GM23338 (cell line): ENCODE data around the gene NDUFA3. TPM values are rescaled to one million over a fixed set of nuclear protein-coding genes. Genes with fewer than 3 reads are reported as not detected.

ENCODE experiments used
- ATAC-seq: fragments of 200-7000 bp; cut with Tn5 transposase; 3 replicates; pipeline ENCODE4 v1.9.1; 2020
- DNase-seq: peaks from one replicate; pipeline ENCODE4 v3.0.0-alpha.2; 2015; ENCODE audit warnings: low spot score
- H2AFZ ChIP-seq: fragments of 200-600 bp; sonication (generic); 2 replicates; pipeline ENCODE4 v1.8.0; 2016; ENCODE audit warnings: antibody characterized with exemption, mild to moderate bottlenecking, moderate library complexity
- H3F3A ChIP-seq: fragments of 200-600 bp; sonication (generic); replicated peaks from 2 replicates; pipeline ENCODE4 v1.8.0; 2017; ENCODE audit warnings: antibody characterized with exemption, mixed run types, low read depth
- H3K27ac ChIP-seq: fragments of 200-600 bp; sonication (generic); 2 replicates; pipeline ENCODE4 v1.6.1; 2016; ENCODE audit warnings: low read depth
- H3K27me3 ChIP-seq: fragments of 200-600 bp; sonication (generic); 2 replicates; pipeline ENCODE4 v1.8.0; 2016; ENCODE audit warnings: mild to moderate bottlenecking, mixed run types, moderate library complexity; ENCODE audit not compliant: insufficient read depth
- H3K36me3 ChIP-seq: fragments of 200-600 bp; sonication (generic); 2 replicates; pipeline ENCODE4 v1.8.0; 2016; ENCODE audit warnings: mild to moderate bottlenecking; ENCODE audit not compliant: insufficient read depth
- H3K4me1 ChIP-seq: fragments of 200-600 bp; sonication (generic); 2 replicates; pipeline ENCODE4 v1.8.0; 2016; ENCODE audit warnings: mild to moderate bottlenecking, moderate library complexity; ENCODE audit not compliant: insufficient read depth
- H3K4me2 ChIP-seq: fragments of 200-600 bp; sonication (generic); 2 replicates; pipeline ENCODE4 v1.7.1; 2017; ENCODE audit warnings: mixed run types
- H3K4me3 ChIP-seq: fragments of 200-600 bp; sonication (generic); 2 replicates; pipeline ENCODE4 v1.6.1; 2016; ENCODE audit warnings: mixed run types
- H3K79me2 ChIP-seq: fragments of 200-600 bp; sonication (generic); replicated peaks from 2 replicates; pipeline ENCODE4 v1.8.0; 2017; ENCODE audit warnings: mild to moderate bottlenecking; ENCODE audit not compliant: insufficient read depth
- H3K9me2 ChIP-seq: fragments of 200-600 bp; sonication (generic); 2 replicates; pipeline ENCODE4 v1.8.0; 2017; ENCODE audit not compliant: insufficient read depth
- H4K20me1 ChIP-seq: fragments of 200-600 bp; sonication (generic); replicated peaks from 2 replicates; pipeline ENCODE4 v1.8.0; 2017; ENCODE audit warnings: mild to moderate bottlenecking; ENCODE audit not compliant: insufficient read depth
- H3K27ac Mint-ChIP-seq: 2 replicates; pipeline ENCODE4 v1.8.0; 2020; ENCODE audit warnings: inconsistent platforms, mild to moderate bottlenecking, moderate library complexity, mixed read lengths
- H3K27me3 Mint-ChIP-seq: 3 replicates; pipeline ENCODE4 v1.8.0; 2022; ENCODE audit warnings: low read depth, mild to moderate bottlenecking, moderate library complexity, mixed read lengths, inconsistent platforms; ENCODE audit not compliant: insufficient read depth, poor library complexity
- H3K36me3 Mint-ChIP-seq: 3 replicates; pipeline ENCODE4 v1.8.0; 2021; ENCODE audit warnings: low read depth, mild to moderate bottlenecking, inconsistent platforms, moderate library complexity, mixed read lengths
- H3K4me1 Mint-ChIP-seq: 3 replicates; pipeline ENCODE4 v1.8.0; 2020; ENCODE audit warnings: mild to moderate bottlenecking, inconsistent platforms, mixed read lengths
- H3K4me3 Mint-ChIP-seq: 3 replicates; pipeline ENCODE4 v1.8.0; 2021; ENCODE audit warnings: moderate library complexity, mild to moderate bottlenecking, inconsistent platforms, mixed read lengths
- H3K9me3 Mint-ChIP-seq: 3 replicates; pipeline ENCODE4 v1.8.0; 2020; ENCODE audit warnings: moderate library complexity, mild to moderate bottlenecking, inconsistent platforms, mixed read lengths
- CREB1 ChIP-seq: fragments of 250-450 bp; sonication (Bioruptor Pico); IDR thresholded peaks from 2 replicates; pipeline ENCODE4 v1.5.0; 2020; ENCODE audit warnings: low read depth, mild to moderate bottlenecking, moderate library complexity
- EZH2 ChIP-seq: fragments of 200-600 bp; sonication (generic); IDR thresholded peaks from one replicate; pipeline ENCODE4 v1.8.0; 2017; ENCODE audit warnings: antibody characterized with exemption, mild to moderate bottlenecking, low read depth; ENCODE audit not compliant: unreplicated experiment
- JUNB ChIP-seq: IDR thresholded peaks from one replicate; pipeline ENCODE4 v1.6.1; 2016; ENCODE audit warnings: antibody characterized with exemption; ENCODE audit not compliant: unreplicated experiment
- NANOG ChIP-seq: IDR thresholded peaks from 2 replicates; pipeline ENCODE4 v1.6.1; 2016; ENCODE audit warnings: antibody characterized with exemption, borderline replicate concordance
- POLR2AphosphoS5 ChIP-seq: IDR thresholded peaks from 2 replicates; pipeline ENCODE4 v1.6.1; 2016; ENCODE audit warnings: antibody characterized with exemption, low read depth
- ZNF114 ChIP-seq: fragments of 250-450 bp; sonication (Bioruptor Pico); IDR thresholded peaks from 2 replicates; pipeline ENCODE4 v1.5.0; 2020; ENCODE audit warnings: mild to moderate bottlenecking, moderate library complexity
- ZNF331 ChIP-seq: fragments of 250-450 bp; sonication (Bioruptor Pico); IDR thresholded peaks from 2 replicates; pipeline ENCODE4 v1.5.0; 2020; ENCODE audit warnings: low read depth, mild to moderate bottlenecking, moderate library complexity
- polyA plus RNA-seq: library from polyadenylated mRNA; unstranded; fragments of >200 nt; fragmentation: Nextera tagmentation; extraction: Ambion mirVana; gene quantifications from 2 replicates; pipeline ENCODE4 v1.2.1, GENCODE V29; 2016
- total RNA-seq: library from RNA; depleted of rRNA; stranded (reverse); fragments of >200 nt; shearing (Covaris generic); gene quantifications from 2 replicates; pipeline ENCODE4 v1.2.3, GENCODE V29; 2014
- TF ChIP-seq, protein P1 (sequence below): IDR thresholded peaks from 2 replicates; pipeline ENCODE4 v1.6.1; 2016; ENCODE audit warnings: antibody characterized with exemption
- TF ChIP-seq, protein P2 (sequence below), 2 experiments: fragments of 200-600 bp in 1 of 2; sonication (generic) in 1 of 2; conservative IDR thresholded peaks; 2 replicates each; pipeline versions ENCODE4 v1.5.1 to v1.6.1; 2016 to 2017; ENCODE audit warnings: antibody characterized with exemption in 2 of 2, low read depth in 2 of 2, mild to moderate bottlenecking in 2 of 2, moderate library complexity in 1 of 2
- TF ChIP-seq, protein P3 (sequence below): fragments of 250-450 bp; sonication (Bioruptor Pico); IDR thresholded peaks from 2 replicates; pipeline ENCODE4 v1.5.0; 2020; ENCODE audit warnings: mild to moderate bottlenecking, moderate library complexity

The NDUFA3 gene
- total and polyA plus RNA-seq, 2 experiments from 2014 or later, result 28.4 to 691 TPM

DNA sequence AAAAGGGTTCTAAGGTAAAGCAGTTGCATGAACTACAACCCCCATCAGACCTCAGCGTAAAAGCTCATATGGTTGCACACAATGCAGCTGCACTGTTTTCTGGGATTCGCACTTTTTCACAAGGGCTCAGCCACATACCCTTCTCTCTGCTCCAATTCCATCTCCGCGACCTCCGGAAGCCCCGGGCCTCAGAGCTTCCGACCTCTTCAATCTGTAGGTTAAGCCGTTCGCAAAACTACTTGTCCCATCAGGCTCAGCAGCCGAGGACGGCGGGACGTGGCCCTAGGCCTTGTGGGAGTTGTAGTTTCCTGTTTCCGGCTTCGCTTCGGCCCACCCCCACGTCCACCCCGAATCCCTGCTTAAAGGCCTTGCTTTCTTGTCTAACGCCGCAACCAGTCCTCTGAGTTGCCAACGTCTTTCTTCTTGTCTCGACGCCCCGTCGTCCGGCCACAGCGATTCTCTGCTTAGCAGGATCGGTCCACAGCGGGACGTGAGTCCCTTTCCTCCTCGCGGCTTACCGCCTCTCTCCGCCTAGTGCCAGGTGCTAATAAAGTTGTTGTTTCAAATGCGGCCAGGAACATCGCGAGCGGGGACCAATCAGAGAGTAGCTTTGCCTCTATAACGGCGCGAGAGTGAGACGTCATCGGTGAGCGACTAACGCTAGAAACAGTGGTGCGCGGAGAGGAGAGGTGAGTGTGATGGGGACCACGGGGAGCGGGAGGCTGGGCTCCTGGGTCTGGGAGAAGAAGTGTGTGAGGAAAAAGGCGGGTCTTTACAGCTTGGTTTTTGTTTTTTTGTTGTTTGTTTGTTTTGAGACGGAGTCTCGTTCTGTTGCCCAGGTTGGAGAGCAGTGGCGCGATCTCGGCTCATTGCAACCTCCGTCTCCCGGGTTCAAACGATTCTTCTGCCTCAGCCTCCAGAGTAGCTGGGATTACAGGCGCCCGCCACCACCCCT is 12.7 kb downstream of the NDUFA3 start, which contains the start of the genes PRPF31 and TFPT:
Gene PRPF31 (plus strand): TSS at position 646 of the 955 bp plus-strand sequence. CDS start 2,525 bp downstream, outside the sequence.
Gene TFPT (minus strand): TSS at position 549 of the 955 bp plus-strand sequence. CDS start 388 bp downstream, at position 161.
- Histone ChIP-seq H3K79me2 (peaks cover 20% of the 10 kb centered on the region), H3K36me3 (peaks cover 13% of the 10 kb centered on the region), H3K4me1 (peaks cover 11% of the 10 kb centered on the region; the same call in 1 of the 2 replicates), H3F3A (peaks cover 7% of the 10 kb centered on the region; the same call in 1 of the 2 replicates), H3K4me2 (peak within 1 kb of the TSS; percentile 92), H4K20me1 (peaks cover 9% of the 10 kb centered on the region; the same call in 1 of the 2 replicates), H2AFZ (peak within 1 kb of the TSS; percentile 67; the same call in 1 of the 2 replicates), H3K9me2 (no peaks in the 10 kb centered on the region), H3K4me3 (peak within 1 kb of the TSS; percentile 87), H3K27ac (no peak within 1 kb of the TSS; the same call in 1 of the 2 replicates), H3K27me3 (no peaks in the 10 kb centered on the region)
- peaks cover 7% of the 10 kb centered on the region; the same call in 2 of the 3 replicates for H3K9me3 Mint-ChIP-seq
- peak within 1 kb of the TSS; percentile 97 for H3K4me3 Mint-ChIP-seq
- ATAC-seq (peak; percentile 96), DNase-seq (peak; percentile 100)
- H3K27me3 Mint-ChIP-seq, result peaks cover 18% of the 10 kb centered on the region
- TF ChIP-seq, protein P1, sequence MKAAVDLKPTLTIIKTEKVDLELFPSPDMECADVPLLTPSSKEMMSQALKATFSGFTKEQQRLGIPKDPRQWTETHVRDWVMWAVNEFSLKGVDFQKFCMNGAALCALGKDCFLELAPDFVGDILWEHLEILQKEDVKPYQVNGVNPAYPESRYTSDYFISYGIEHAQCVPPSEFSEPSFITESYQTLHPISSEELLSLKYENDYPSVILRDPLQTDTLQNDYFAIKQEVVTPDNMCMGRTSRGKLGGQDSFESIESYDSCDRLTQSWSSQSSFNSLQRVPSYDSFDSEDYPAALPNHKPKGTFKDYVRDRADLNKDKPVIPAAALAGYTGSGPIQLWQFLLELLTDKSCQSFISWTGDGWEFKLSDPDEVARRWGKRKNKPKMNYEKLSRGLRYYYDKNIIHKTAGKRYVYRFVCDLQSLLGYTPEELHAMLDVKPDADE, result peak; percentile 99
- TF ChIP-seq POLR2AphosphoS5 (peak; percentile 82), CREB1 (CRISPR knock-in tag) (peak; percentile 99)
- TF ChIP-seq, protein P2, sequence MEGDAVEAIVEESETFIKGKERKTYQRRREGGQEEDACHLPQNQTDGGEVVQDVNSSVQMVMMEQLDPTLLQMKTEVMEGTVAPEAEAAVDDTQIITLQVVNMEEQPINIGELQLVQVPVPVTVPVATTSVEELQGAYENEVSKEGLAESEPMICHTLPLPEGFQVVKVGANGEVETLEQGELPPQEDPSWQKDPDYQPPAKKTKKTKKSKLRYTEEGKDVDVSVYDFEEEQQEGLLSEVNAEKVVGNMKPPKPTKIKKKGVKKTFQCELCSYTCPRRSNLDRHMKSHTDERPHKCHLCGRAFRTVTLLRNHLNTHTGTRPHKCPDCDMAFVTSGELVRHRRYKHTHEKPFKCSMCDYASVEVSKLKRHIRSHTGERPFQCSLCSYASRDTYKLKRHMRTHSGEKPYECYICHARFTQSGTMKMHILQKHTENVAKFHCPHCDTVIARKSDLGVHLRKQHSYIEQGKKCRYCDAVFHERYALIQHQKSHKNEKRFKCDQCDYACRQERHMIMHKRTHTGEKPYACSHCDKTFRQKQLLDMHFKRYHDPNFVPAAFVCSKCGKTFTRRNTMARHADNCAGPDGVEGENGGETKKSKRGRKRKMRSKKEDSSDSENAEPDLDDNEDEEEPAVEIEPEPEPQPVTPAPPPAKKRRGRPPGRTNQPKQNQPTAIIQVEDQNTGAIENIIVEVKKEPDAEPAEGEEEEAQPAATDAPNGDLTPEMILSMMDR (conservative IDR thresholded peaks at IDR 0.05; ENCODE audit: low read depth in 2 of 2), result no peak
- peaks cover 47% of the 10 kb centered on the region for H3K36me3 Mint-ChIP-seq
- peak within 1 kb of the TSS; percentile 98 for H3K27ac Mint-ChIP-seq
- peaks cover 8% of the 10 kb centered on the region for H3K4me1 Mint-ChIP-seq

DNA sequence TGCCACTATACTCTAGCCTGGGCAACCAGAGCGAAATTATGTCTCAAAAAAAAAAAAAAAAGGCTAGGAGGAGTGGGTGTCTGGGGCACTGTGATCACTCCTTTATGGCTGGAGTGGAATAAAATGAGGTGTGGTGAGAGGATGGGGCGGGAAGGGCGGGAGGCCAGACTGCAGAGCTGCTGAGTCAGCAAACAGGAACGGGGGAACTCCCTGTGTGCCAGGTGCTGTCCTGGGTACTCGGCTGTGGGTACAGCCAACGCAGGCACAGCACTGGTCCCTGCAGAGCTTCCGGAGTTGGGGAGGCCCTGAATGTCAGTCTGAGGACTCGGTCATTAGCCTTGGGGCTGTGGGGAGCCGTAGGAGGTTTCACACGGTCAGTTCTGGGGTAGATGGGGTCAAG is 18.6 kb downstream of the NDUFA3 start:
- no peaks in the 10 kb centered on the region; the same call in 2 of the 3 replicates for H3K9me3 Mint-ChIP-seq
- ATAC-seq (no peak), DNase-seq (no peak)
- no peak overlapping the region for H3K4me3 Mint-ChIP-seq
- peaks cover 14% of the 10 kb centered on the region for H3K79me2 ChIP-seq
- H3K27me3 ChIP-seq, result no peaks in the 10 kb centered on the region
- H3K27me3 Mint-ChIP-seq, result peaks cover 11% of the 10 kb centered on the region
- H3K4me2 ChIP-seq, result no peak overlapping the region
- H3K4me3 ChIP-seq, result no peak overlapping the region
- no peaks in the 10 kb centered on the region; the same call in 2 of the 3 replicates for H3K4me1 Mint-ChIP-seq
- peaks cover 6% of the 10 kb centered on the region; the same call in 1 of the 2 replicates for H3K4me1 ChIP-seq
- H3K9me2 ChIP-seq, result no peaks in the 10 kb centered on the region
- H3K36me3 ChIP-seq, result 0 out of 2 replicates have a peak, but pooled peaks cover 7% of the 10 kb centered on the region
- no peak overlapping the region for H3K27ac ChIP-seq
- 0 out of 2 replicates have a peak, but pooled peaks cover 2% of the 10 kb centered on the region for H3F3A ChIP-seq
- no peaks in the 10 kb centered on the region; the same call in 1 of the 2 replicates for H4K20me1 ChIP-seq
- peaks cover 66% of the 10 kb centered on the region for H3K36me3 Mint-ChIP-seq
- no peak overlapping the region for H2AFZ ChIP-seq
- H3K27ac Mint-ChIP-seq, result no peak overlapping the region
- TF ChIP-seq, protein P3, sequence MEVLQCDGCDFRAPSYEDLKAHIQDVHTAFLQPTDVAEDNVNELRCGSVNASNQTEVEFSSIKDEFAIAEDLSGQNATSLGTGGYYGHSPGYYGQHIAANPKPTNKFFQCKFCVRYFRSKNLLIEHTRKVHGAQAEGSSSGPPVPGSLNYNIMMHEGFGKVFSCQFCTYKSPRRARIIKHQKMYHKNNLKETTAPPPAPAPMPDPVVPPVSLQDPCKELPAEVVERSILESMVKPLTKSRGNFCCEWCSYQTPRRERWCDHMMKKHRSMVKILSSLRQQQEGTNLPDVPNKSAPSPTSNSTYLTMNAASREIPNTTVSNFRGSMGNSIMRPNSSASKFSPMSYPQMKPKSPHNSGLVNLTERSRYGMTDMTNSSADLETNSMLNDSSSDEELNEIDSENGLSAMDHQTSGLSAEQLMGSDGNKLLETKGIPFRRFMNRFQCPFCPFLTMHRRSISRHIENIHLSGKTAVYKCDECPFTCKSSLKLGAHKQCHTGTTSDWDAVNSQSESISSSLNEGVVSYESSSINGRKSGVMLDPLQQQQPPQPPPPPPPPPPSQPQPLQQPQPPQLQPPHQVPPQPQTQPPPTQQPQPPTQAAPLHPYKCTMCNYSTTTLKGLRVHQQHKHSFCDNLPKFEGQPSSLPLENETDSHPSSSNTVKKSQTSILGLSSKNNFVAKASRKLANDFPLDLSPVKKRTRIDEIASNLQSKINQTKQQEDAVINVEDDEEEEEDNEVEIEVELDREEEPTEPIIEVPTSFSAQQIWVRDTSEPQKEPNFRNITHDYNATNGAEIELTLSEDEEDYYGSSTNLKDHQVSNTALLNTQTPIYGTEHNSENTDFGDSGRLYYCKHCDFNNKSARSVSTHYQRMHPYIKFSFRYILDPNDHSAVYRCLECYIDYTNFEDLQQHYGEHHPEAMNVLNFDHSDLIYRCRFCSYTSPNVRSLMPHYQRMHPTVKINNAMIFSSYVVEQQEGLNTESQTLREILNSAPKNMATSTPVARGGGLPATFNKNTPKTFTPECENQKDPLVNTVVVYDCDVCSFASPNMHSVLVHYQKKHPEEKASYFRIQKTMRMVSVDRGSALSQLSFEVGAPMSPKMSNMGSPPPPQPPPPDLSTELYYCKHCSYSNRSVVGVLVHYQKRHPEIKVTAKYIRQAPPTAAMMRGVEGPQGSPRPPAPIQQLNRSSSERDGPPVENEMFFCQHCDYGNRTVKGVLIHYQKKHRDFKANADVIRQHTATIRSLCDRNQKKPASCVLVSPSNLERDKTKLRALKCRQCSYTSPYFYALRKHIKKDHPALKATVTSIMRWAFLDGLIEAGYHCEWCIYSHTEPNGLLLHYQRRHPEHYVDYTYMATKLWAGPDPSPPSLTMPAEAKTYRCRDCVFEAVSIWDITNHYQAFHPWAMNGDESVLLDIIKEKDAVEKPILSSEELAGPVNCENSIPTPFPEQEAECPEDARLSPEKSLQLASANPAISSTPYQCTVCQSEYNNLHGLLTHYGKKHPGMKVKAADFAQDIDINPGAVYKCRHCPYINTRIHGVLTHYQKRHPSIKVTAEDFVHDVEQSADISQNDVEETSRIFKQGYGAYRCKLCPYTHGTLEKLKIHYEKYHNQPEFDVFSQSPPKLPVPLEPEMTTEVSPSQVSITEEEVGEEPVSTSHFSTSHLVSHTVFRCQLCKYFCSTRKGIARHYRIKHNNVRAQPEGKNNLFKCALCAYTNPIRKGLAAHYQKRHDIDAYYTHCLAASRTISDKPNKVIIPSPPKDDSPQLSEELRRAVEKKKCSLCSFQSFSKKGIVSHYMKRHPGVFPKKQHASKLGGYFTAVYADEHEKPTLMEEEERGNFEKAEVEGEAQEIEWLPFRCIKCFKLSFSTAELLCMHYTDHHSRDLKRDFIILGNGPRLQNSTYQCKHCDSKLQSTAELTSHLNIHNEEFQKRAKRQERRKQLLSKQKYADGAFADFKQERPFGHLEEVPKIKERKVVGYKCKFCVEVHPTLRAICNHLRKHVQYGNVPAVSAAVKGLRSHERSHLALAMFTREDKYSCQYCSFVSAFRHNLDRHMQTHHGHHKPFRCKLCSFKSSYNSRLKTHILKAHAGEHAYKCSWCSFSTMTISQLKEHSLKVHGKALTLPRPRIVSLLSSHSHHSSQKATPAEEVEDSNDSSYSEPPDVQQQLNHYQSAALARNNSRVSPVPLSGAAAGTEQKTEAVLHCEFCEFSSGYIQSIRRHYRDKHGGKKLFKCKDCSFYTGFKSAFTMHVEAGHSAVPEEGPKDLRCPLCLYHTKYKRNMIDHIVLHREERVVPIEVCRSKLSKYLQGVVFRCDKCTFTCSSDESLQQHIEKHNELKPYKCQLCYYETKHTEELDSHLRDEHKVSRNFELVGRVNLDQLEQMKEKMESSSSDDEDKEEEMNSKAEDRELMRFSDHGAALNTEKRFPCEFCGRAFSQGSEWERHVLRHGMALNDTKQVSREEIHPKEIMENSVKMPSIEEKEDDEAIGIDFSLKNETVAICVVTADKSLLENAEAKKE (CRISPR knock-in tag), result no peak
- TF ChIP-seq ZNF114 (CRISPR knock-in tag) (no peak), JUNB (no peak), CREB1 (CRISPR knock-in tag) (no peak), ZNF331 (CRISPR knock-in tag) (no peak), EZH2 (no peak), NANOG (no peak)
